HL-60 (cell line): ENCODE data around the gene RUFY2.

Experiments
- DNase-seq, 2 experiments: peaks; one replicate each; pipeline ENCODE4 v3.0.0-alpha.2; 2010 to 2020; ENCODE audit warnings: low read depth in 1 of 2, low spot score in 1 of 2
- H3K27ac ChIP-seq: fragments of 250-450 bp; sonication (Bioruptor Pico); replicated peaks from 2 replicates; pipeline ENCODE4 v1.5.1; 2020; ENCODE audit warnings: mild to moderate bottlenecking, moderate library complexity
- H3K27me3 ChIP-seq: fragments of 250-450 bp; sonication (Bioruptor Pico); 2 replicates; pipeline ENCODE4 v1.5.1; 2021; ENCODE audit warnings: mild to moderate bottlenecking, moderate library complexity; ENCODE audit not compliant: insufficient read depth, poor library complexity, severe bottlenecking
- H3K4me3 ChIP-seq: replicated peaks from 2 replicates; pipeline ENCODE4 v1.5.1; 2011; ENCODE audit warnings: mild to moderate bottlenecking, control low read depth, low read length; ENCODE audit not compliant: insufficient read depth
- GABPA ChIP-seq: IDR thresholded peaks from 2 replicates; pipeline ENCODE4 v1.6.1; 2012; ENCODE audit warnings: low read depth
- POLR2AphosphoS5 ChIP-seq: IDR thresholded peaks from 2 replicates; pipeline ENCODE4 v1.6.1; 2012; ENCODE audit warnings: low read depth
- SPI1 ChIP-seq: IDR thresholded peaks from 2 replicates; pipeline ENCODE4 v1.6.1; 2012; ENCODE audit warnings: low read depth, mild to moderate bottlenecking, borderline replicate concordance
- TF ChIP-seq, protein P1 (sequence below): IDR thresholded peaks from 2 replicates; pipeline ENCODE4 v1.6.1; 2012; ENCODE audit warnings: low read depth; ENCODE audit not compliant: insufficient replicate concordance
- TF ChIP-seq, protein P2 (sequence below): IDR thresholded peaks from one replicate; pipeline ENCODE4 v1.5.1; 2011; ENCODE audit warnings: low read length, control low read depth, inconsistent platforms; ENCODE audit not compliant: insufficient read depth

The RUFY2 gene

DNA sequence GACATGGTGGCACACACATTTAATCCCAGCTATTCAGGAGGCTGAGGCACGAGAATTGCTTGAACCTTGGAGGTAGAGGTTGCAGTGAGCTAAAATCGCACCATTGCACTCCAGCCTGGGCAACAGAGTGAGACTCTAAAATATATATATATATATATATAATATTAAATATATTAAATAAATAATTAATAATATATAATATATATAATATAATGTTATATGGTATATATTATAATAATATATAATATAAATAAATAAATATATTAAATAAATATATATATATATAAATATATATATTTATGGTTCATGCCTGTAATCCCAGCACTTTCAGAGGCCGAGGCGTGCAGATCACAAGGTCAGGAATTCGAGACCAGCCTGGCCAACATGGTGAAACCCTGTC is 40.5 kb downstream of the RUFY2 start:
- Histone ChIP-seq H3K4me3 (no peak overlapping the region), H3K27me3 (no peaks in the 10 kb centered on the region), H3K27ac (no peak overlapping the region)
- no peak for DNase-seq
- TF ChIP-seq POLR2AphosphoS5 (no peak), GABPA (no peak), SPI1 (no peak)
- TF ChIP-seq, protein P1, sequence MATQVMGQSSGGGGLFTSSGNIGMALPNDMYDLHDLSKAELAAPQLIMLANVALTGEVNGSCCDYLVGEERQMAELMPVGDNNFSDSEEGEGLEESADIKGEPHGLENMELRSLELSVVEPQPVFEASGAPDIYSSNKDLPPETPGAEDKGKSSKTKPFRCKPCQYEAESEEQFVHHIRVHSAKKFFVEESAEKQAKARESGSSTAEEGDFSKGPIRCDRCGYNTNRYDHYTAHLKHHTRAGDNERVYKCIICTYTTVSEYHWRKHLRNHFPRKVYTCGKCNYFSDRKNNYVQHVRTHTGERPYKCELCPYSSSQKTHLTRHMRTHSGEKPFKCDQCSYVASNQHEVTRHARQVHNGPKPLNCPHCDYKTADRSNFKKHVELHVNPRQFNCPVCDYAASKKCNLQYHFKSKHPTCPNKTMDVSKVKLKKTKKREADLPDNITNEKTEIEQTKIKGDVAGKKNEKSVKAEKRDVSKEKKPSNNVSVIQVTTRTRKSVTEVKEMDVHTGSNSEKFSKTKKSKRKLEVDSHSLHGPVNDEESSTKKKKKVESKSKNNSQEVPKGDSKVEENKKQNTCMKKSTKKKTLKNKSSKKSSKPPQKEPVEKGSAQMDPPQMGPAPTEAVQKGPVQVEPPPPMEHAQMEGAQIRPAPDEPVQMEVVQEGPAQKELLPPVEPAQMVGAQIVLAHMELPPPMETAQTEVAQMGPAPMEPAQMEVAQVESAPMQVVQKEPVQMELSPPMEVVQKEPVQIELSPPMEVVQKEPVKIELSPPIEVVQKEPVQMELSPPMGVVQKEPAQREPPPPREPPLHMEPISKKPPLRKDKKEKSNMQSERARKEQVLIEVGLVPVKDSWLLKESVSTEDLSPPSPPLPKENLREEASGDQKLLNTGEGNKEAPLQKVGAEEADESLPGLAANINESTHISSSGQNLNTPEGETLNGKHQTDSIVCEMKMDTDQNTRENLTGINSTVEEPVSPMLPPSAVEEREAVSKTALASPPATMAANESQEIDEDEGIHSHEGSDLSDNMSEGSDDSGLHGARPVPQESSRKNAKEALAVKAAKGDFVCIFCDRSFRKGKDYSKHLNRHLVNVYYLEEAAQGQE = no peak
- TF ChIP-seq, protein P2, sequence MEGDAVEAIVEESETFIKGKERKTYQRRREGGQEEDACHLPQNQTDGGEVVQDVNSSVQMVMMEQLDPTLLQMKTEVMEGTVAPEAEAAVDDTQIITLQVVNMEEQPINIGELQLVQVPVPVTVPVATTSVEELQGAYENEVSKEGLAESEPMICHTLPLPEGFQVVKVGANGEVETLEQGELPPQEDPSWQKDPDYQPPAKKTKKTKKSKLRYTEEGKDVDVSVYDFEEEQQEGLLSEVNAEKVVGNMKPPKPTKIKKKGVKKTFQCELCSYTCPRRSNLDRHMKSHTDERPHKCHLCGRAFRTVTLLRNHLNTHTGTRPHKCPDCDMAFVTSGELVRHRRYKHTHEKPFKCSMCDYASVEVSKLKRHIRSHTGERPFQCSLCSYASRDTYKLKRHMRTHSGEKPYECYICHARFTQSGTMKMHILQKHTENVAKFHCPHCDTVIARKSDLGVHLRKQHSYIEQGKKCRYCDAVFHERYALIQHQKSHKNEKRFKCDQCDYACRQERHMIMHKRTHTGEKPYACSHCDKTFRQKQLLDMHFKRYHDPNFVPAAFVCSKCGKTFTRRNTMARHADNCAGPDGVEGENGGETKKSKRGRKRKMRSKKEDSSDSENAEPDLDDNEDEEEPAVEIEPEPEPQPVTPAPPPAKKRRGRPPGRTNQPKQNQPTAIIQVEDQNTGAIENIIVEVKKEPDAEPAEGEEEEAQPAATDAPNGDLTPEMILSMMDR = no peak

DNA sequence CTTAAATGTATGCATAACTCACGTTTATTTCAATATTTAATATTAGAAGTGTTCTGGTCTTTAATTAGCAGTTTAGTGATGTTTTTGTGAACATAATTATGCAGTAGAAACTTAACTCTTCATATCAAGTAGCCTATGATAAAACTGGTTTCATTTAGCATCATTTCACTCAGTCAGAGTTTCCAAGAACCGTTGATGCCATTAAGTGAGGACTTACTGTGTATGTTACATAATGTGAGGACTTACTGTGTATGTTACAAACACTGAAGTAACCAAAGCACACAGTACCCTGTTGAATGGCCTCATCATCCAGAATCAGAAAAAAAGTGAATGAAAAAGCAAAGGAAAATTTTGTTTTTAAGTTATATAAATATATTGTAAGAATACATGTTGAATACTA is 41.5 kb downstream of the RUFY2 start:
- no peak for DNase-seq
- no peak overlapping the region for H3K4me3 ChIP-seq
- TF ChIP-seq POLR2AphosphoS5 (no peak), GABPA (no peak), SPI1 (no peak)
- TF ChIP-seq, protein P2 = no peak
- TF ChIP-seq, protein P1 = no peak
- H3K27ac ChIP-seq = no peak overlapping the region
- H3K27me3 ChIP-seq = no peaks in the 10 kb centered on the region

DNA sequence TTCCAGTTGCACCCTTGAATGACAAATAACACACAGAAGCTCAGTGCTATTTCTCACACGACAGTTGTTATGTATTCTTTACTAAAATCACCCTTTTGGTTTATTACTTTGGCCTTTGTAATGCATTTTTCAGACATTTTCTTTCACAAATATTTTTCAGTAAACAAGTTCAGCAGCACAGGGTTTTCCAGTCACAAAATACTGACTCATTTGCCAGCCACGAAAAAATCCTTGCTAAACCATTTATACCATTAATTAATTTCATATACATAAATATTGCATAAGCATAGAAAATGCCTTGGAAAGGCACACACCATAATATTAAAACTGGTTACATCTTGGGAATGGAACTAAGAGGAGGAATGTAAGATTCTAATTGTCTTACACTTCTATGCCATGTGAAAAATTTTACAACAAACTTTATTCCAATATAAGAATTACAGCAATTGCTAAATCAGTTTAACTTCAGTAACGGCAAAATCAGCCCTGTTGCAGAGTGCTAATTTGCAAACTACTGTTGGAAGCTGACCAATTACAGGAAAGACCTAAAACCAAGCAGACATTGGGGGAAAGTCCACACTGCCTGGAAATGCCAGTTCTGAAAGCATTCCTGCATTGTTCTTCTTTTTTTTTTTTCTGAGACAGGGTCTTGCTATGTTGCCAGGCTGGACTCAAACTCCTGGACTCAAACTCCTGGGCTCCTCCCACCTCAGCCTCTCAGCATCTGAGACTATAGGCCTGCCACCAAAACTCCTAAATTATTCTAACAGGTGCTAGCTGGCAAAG is 42.8 kb downstream of the RUFY2 start:
- no peak for DNase-seq
- TF ChIP-seq SPI1 (no peak), POLR2AphosphoS5 (no peak)
- TF ChIP-seq, protein P1 = no peak
- no peak overlapping the region for H3K27ac ChIP-seq
- H3K4me3 ChIP-seq = no peak overlapping the region
- no peaks in the 10 kb centered on the region for H3K27me3 ChIP-seq
